ENCODE data around the gene RTCB. TPM values are rescaled to one million over a fixed set of nuclear protein-coding genes. Genes with fewer than 3 reads are reported as not detected.

RTCB gene
- total RNA-seq, 1 donor from 2014 or later: 93.1 TPM

DNA sequence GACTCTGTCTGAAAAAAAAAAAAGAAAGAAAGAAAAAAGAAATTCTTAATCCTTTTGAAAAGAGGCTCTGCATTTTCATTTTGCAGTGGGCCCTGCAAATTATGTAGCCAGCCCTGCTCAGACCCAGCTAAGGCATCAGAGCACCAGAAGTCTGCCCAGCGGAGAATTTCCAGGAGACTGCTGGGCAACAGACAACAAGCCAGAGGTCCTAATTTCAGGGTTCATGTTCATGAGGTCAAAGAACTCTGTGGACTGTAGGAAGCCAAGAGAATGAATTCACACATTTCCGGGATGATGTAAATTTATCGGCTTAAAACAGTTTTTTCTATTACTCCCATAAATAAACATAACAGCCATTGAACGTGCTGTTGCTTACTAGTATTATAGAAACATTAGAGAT is 14.8 kb upstream of the RTCB start:
- Histone ChIP-seq H3K36me3 (ENCODE audit: insufficient read depth, low read length) (no peaks in the 10 kb centered on the region), H3K79me2 (ENCODE audit: insufficient read depth, low read length) (no peaks in the 10 kb centered on the region), H3K4me1 (ENCODE audit: insufficient read depth, low read length) (no peaks in the 10 kb centered on the region), H2AFZ (ENCODE audit: low read depth, low read length) (no peak overlapping the region), H3K27me3 (ENCODE audit: insufficient read depth, low read length) (peaks cover 2% of the 10 kb centered on the region), H3K9ac (ENCODE audit: low read length) (no peak overlapping the region), H3K4me2 (ENCODE audit: low read length) (no peak overlapping the region), H3K27ac (ENCODE audit: low read depth, low read length) (no peak overlapping the region), H3K9me3 (ENCODE audit: insufficient read depth, low read depth, low read length) (no peaks in the 10 kb centered on the region), H4K20me1 (ENCODE audit: insufficient read depth, low read length) (no peaks in the 10 kb centered on the region), H3K4me3 (ENCODE audit: insufficient read depth, low read depth, low read length) (no peak overlapping the region)
- Mint-ChIP-seq H3K36me3 (ENCODE audit: low read depth, unreplicated experiment) (no peaks in the 10 kb centered on the region), H3K4me1 (ENCODE audit: low read depth, unreplicated experiment) (no peaks in the 10 kb centered on the region), H3K27ac (ENCODE audit: unreplicated experiment) (no peak overlapping the region), H3K9me3 (ENCODE audit: unreplicated experiment) (peaks cover 1% of the 10 kb centered on the region), H3K27me3 (ENCODE audit: low read depth, unreplicated experiment) (peaks cover 31% of the 10 kb centered on the region), H3K4me3 (ENCODE audit: unreplicated experiment) (no peak overlapping the region)
- TF ChIP-seq, protein P1, sequence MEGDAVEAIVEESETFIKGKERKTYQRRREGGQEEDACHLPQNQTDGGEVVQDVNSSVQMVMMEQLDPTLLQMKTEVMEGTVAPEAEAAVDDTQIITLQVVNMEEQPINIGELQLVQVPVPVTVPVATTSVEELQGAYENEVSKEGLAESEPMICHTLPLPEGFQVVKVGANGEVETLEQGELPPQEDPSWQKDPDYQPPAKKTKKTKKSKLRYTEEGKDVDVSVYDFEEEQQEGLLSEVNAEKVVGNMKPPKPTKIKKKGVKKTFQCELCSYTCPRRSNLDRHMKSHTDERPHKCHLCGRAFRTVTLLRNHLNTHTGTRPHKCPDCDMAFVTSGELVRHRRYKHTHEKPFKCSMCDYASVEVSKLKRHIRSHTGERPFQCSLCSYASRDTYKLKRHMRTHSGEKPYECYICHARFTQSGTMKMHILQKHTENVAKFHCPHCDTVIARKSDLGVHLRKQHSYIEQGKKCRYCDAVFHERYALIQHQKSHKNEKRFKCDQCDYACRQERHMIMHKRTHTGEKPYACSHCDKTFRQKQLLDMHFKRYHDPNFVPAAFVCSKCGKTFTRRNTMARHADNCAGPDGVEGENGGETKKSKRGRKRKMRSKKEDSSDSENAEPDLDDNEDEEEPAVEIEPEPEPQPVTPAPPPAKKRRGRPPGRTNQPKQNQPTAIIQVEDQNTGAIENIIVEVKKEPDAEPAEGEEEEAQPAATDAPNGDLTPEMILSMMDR (IDR thresholded peaks at IDR 0.05; ENCODE audit: insufficient read depth, low read depth, low read length): no peak
- TF ChIP-seq EZH2 (IDR thresholded peaks at IDR 0.05; ENCODE audit: insufficient read depth, low read length): no peak
- no peak for FAIRE-seq
- no peak for DNase-seq (ENCODE audit: low read depth)

DNA sequence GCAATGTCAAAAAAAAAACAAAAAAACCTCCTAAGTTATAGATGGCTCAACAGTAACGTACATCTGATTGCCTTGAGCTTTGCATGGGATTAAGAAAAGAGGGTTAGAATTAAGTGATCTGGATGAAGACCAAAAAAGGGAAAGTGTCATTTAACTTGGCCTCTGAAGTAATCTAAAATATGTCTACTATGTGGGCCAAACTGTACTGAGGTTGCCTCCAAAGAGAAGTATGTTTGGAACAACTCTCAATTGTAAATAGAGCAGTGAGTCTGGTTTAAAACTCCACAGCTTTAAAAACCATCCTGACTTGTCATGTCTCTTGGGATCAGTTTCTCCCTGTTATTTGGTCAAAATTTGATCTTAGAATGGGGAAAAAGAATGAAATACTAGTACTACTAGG is 11.6 kb upstream of the RTCB start:
- H3K36me3 Mint-ChIP-seq (ENCODE audit: low read depth, unreplicated experiment): no peaks in the 10 kb centered on the region

DNA sequence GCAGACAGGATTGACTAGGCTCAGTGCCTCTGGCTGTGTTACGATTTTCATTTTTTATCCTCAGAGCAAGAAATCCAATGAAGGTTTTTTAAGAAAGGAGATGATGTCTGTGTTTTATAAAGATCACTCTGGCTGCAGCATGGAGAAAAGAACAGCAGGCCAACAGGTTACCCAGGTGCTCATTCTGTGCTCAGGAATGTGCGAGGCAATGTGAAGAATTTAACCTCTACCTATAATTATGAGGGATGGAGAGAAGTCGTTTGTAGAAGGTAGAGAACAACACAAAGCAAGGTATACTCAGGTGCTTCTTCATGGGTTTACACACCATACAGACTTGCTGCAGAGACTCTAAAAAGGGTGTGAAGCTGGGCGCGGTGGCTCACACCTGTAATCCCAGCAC is 10.0 kb upstream of the RTCB start:
- H3K4me3 Mint-ChIP-seq (ENCODE audit: unreplicated experiment): no peak overlapping the region
- TF ChIP-seq, protein P1 (IDR thresholded peaks at IDR 0.05; ENCODE audit: insufficient read depth, low read depth, low read length): no peak
- no peak for TF ChIP-seq EZH2 (IDR thresholded peaks at IDR 0.05; ENCODE audit: insufficient read depth, low read length)
- H3K27me3 ChIP-seq (ENCODE audit: insufficient read depth, low read length): peaks cover 19% of the 10 kb centered on the region
- no peaks in the 10 kb centered on the region for H3K36me3 Mint-ChIP-seq (ENCODE audit: low read depth, unreplicated experiment)
- no peak overlapping the region for H3K9ac ChIP-seq (ENCODE audit: low read length)
- H3K4me2 ChIP-seq (ENCODE audit: low read length): no peak overlapping the region
- DNase-seq (ENCODE audit: low read depth) (no peak), FAIRE-seq (no peak)
- H3K79me2 ChIP-seq (ENCODE audit: insufficient read depth, low read length): no peaks in the 10 kb centered on the region
- no peak overlapping the region for H3K27ac ChIP-seq (ENCODE audit: low read depth, low read length)
- H3K27me3 Mint-ChIP-seq (ENCODE audit: low read depth, unreplicated experiment): peaks cover 41% of the 10 kb centered on the region
- no peak overlapping the region for H3K4me3 ChIP-seq (ENCODE audit: insufficient read depth, low read depth, low read length)
- no peaks in the 10 kb centered on the region for H3K36me3 ChIP-seq (ENCODE audit: insufficient read depth, low read length)
- H3K9me3 ChIP-seq (ENCODE audit: insufficient read depth, low read depth, low read length): no peaks in the 10 kb centered on the region
- no peaks in the 10 kb centered on the region for H4K20me1 ChIP-seq (ENCODE audit: insufficient read depth, low read length)
- H2AFZ ChIP-seq (ENCODE audit: low read depth, low read length): no peak overlapping the region
- peaks cover 1% of the 10 kb centered on the region for H3K9me3 Mint-ChIP-seq (ENCODE audit: unreplicated experiment)
- H3K4me1 Mint-ChIP-seq (ENCODE audit: low read depth, unreplicated experiment): no peaks in the 10 kb centered on the region
- H3K4me1 ChIP-seq (ENCODE audit: insufficient read depth, low read length): no peaks in the 10 kb centered on the region
- no peak overlapping the region for H3K27ac Mint-ChIP-seq (ENCODE audit: unreplicated experiment)

More for the DNA sequence above, 11.6 kb upstream of the RTCB start:
- Histone ChIP-seq H3K4me3 (ENCODE audit: insufficient read depth, low read depth, low read length) (no peak overlapping the region), H2AFZ (ENCODE audit: low read depth, low read length) (no peak overlapping the region), H3K4me2 (ENCODE audit: low read length) (no peak overlapping the region), H3K79me2 (ENCODE audit: insufficient read depth, low read length) (no peaks in the 10 kb centered on the region), H3K4me1 (ENCODE audit: insufficient read depth, low read length) (no peaks in the 10 kb centered on the region), H3K36me3 (ENCODE audit: insufficient read depth, low read length) (no peaks in the 10 kb centered on the region), H3K9ac (ENCODE audit: low read length) (no peak overlapping the region), H3K9me3 (ENCODE audit: insufficient read depth, low read depth, low read length) (no peaks in the 10 kb centered on the region), H3K27me3 (ENCODE audit: insufficient read depth, low read length) (peaks cover 10% of the 10 kb centered on the region), H4K20me1 (ENCODE audit: insufficient read depth, low read length) (no peaks in the 10 kb centered on the region), H3K27ac (ENCODE audit: low read depth, low read length) (no peak overlapping the region)
- Mint-ChIP-seq H3K4me3 (ENCODE audit: unreplicated experiment) (no peak overlapping the region), H3K27ac (ENCODE audit: unreplicated experiment) (no peak overlapping the region), H3K27me3 (ENCODE audit: low read depth, unreplicated experiment) (peaks cover 42% of the 10 kb centered on the region), H3K9me3 (ENCODE audit: unreplicated experiment) (peaks cover 1% of the 10 kb centered on the region), H3K4me1 (ENCODE audit: low read depth, unreplicated experiment) (no peaks in the 10 kb centered on the region)
- no peak for TF ChIP-seq EZH2 (IDR thresholded peaks at IDR 0.05; ENCODE audit: insufficient read depth, low read length)
- TF ChIP-seq, protein P1 (IDR thresholded peaks at IDR 0.05; ENCODE audit: insufficient read depth, low read depth, low read length): no peak
- FAIRE-seq (no peak), DNase-seq (ENCODE audit: low read depth) (no peak)

All from astrocyte (in vitro differentiated cells and primary cell).